ENCODE measurements around the gene ZNF580.

Gene ZNF580

GRCh38 chr19:55691561-55692481 lies 51.0 kb downstream of the ZNF580 start:
- no peak for DNase-seq (ENCODE audit: low read depth in 2 of 2)

DNA sequence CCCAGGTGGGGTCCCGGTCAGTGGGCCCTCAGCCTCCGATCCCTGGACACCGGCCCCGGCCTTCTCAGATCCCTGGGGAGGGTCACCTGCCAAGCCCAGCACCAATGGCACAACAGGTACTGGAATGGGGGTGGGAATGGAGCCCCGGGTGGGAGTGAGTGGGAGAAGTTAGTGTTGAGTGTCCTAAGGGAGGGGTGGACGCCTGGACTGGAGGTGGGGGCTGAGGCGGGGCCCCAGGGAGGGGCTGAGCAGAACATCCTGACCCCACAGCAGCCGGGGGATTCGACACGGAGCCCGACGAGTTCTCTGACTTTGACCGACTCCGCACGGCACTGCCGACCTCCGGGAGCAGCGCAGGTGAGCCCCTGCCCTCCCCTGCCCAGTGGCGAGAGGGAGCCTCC lies 51.9 kb downstream of the ZNF580 start:
- DNase-seq (ENCODE audit: low read depth in 2 of 2): no peak
